ENCODE data around the gene CACNG7. TPM values are rescaled to one million over a fixed set of nuclear protein-coding genes. Genes with fewer than 3 reads are reported as not detected.

The CACNG7 gene
- polyA plus RNA-seq, 1 donor from 2014 or later: 27.8 TPM

GRCh38 chr19:53898636-53899341 lies 10.3 kb upstream of the CACNG7 start:
- Histone ChIP-seq H3K27ac (ENCODE audit: low read length) (no peak overlapping the region), H3K4me3 (ENCODE audit: low read length) (no peak overlapping the region), H4K20me1 (ENCODE audit: insufficient read depth) (no peaks in the 10 kb centered on the region), H2AFZ (ENCODE audit: low read depth, low read length) (no peak overlapping the region), H3K9me3 (ENCODE audit: low read length) (no peaks in the 10 kb centered on the region), H3K27me3 (ENCODE audit: insufficient read depth, low read depth, low read length) (no peaks in the 10 kb centered on the region), H3K36me3 (ENCODE audit: insufficient read depth, low read length) (no peaks in the 10 kb centered on the region), H3K4me2 (ENCODE audit: low read length) (no peak overlapping the region), H3K79me2 (replicated peaks; ENCODE audit: insufficient read depth, low read length) (no peaks in the 10 kb centered on the region), H3F3A (ENCODE audit: insufficient read depth, low read length, poor library complexity, severe bottlenecking) (no peaks in the 10 kb centered on the region), H3K9ac (ENCODE audit: low read length) (no peak overlapping the region), H3K9me2 (ENCODE audit: insufficient read depth, low read length) (no peaks in the 10 kb centered on the region)
- TF ChIP-seq SMC3 (conservative IDR thresholded peaks at IDR 0.05; ENCODE audit: poor library complexity): no peak
- TF ChIP-seq EZH2 (IDR thresholded peaks at IDR 0.05; ENCODE audit: borderline replicate concordance, insufficient read depth, low read length, poor library complexity, severe bottlenecking): no peak
- TF ChIP-seq REST (IDR thresholded peaks at IDR 0.05; ENCODE audit: borderline replicate concordance): no peak
- TF ChIP-seq RAD21 (conservative IDR thresholded peaks at IDR 0.05): no peak
- no peak for TF ChIP-seq EP300 (conservative IDR thresholded peaks at IDR 0.05; ENCODE audit: poor library complexity, severe bottlenecking)
- no peak for TF ChIP-seq TAF1 (IDR thresholded peaks at IDR 0.05; ENCODE audit: low read depth)
- no peak for TF ChIP-seq CTCF (IDR thresholded peaks at IDR 0.05; ENCODE audit: poor library complexity, severe bottlenecking)

GRCh38 chr19:53900191-53900860 lies 8.8 kb upstream of the CACNG7 start:
- no peaks in the 10 kb centered on the region for H4K20me1 ChIP-seq (ENCODE audit: insufficient read depth)
- no peaks in the 10 kb centered on the region for H3K9me2 ChIP-seq (ENCODE audit: insufficient read depth, low read length)
- H3K4me3 ChIP-seq (ENCODE audit: low read length): no peak overlapping the region
- no peaks in the 10 kb centered on the region for H3K36me3 ChIP-seq (ENCODE audit: insufficient read depth, low read length)
- H3F3A ChIP-seq (ENCODE audit: insufficient read depth, low read length, poor library complexity, severe bottlenecking): no peaks in the 10 kb centered on the region
- no peak overlapping the region for H2AFZ ChIP-seq (ENCODE audit: low read depth, low read length)
- TF ChIP-seq EP300 (conservative IDR thresholded peaks at IDR 0.05; ENCODE audit: poor library complexity, severe bottlenecking) (no peak), EZH2 (IDR thresholded peaks at IDR 0.05; ENCODE audit: borderline replicate concordance, insufficient read depth, low read length, poor library complexity, severe bottlenecking) (no peak), CTCF (IDR thresholded peaks at IDR 0.05; ENCODE audit: poor library complexity, severe bottlenecking) (no peak)
- H3K27me3 ChIP-seq (ENCODE audit: insufficient read depth, low read depth, low read length): no peaks in the 10 kb centered on the region
- no peaks in the 10 kb centered on the region for H3K9me3 ChIP-seq (ENCODE audit: low read length)
- no peak overlapping the region for H3K4me2 ChIP-seq (ENCODE audit: low read length)
- no peak overlapping the region for H3K9ac ChIP-seq (ENCODE audit: low read length)
- no peaks in the 10 kb centered on the region for H3K79me2 ChIP-seq (replicated peaks; ENCODE audit: insufficient read depth, low read length)
- no peak overlapping the region for H3K27ac ChIP-seq (ENCODE audit: low read length)
